Measurements from ENCODE around the gene SLC22A23.

Gene SLC22A23

GRCh38 chr6:3379482-3380060, 77.3 kb downstream of the SLC22A23 start:
- TF ChIP-seq GATA2 (IDR thresholded peaks at IDR 0.05; ENCODE audit: low read depth, low read length), result no peak
- no peak for TF ChIP-seq GATA3 (IDR thresholded peaks at IDR 0.05; ENCODE audit: low read depth, low read length)

GRCh38 chr6:3377536-3378397, 79.1 kb downstream of the SLC22A23 start:
- no peak for TF ChIP-seq GATA2 (IDR thresholded peaks at IDR 0.05; ENCODE audit: low read depth, low read length)
- TF ChIP-seq GATA3 (IDR thresholded peaks at IDR 0.05; ENCODE audit: low read depth, low read length), result no peak

GRCh38 chr6:3376893-3377535, 79.8 kb downstream of the SLC22A23 start:
- no peak for TF ChIP-seq GATA2 (IDR thresholded peaks at IDR 0.05; ENCODE audit: low read depth, low read length)
- no peak for TF ChIP-seq GATA3 (IDR thresholded peaks at IDR 0.05; ENCODE audit: low read depth, low read length)

- TF ChIP-seq GATA3 (IDR thresholded peaks at IDR 0.05; ENCODE audit: low read depth, low read length) (no peak), GATA2 (IDR thresholded peaks at IDR 0.05; ENCODE audit: low read depth, low read length) (no peak)
Observed at GRCh38 chr6:3376064-3376463, 80.8 kb downstream of the SLC22A23 start.

GRCh38 chr6:3373597-3374203, 83.2 kb downstream of the SLC22A23 start:
- no peak for TF ChIP-seq GATA3 (IDR thresholded peaks at IDR 0.05; ENCODE audit: low read depth, low read length)
- no peak for TF ChIP-seq GATA2 (IDR thresholded peaks at IDR 0.05; ENCODE audit: low read depth, low read length)

GRCh38 chr6:3372912-3373554, 83.8 kb downstream of the SLC22A23 start:
- no peak for TF ChIP-seq GATA2 (IDR thresholded peaks at IDR 0.05; ENCODE audit: low read depth, low read length)
- no peak for TF ChIP-seq GATA3 (IDR thresholded peaks at IDR 0.05; ENCODE audit: low read depth, low read length)

- no peak for TF ChIP-seq GATA2 (IDR thresholded peaks at IDR 0.05; ENCODE audit: low read depth, low read length)
- no peak for TF ChIP-seq GATA3 (IDR thresholded peaks at IDR 0.05; ENCODE audit: low read depth, low read length)
Observed at GRCh38 chr6:3372184-3372846, 84.5 kb downstream of the SLC22A23 start.

- no peak for TF ChIP-seq GATA2 (IDR thresholded peaks at IDR 0.05; ENCODE audit: low read depth, low read length)
- no peak for TF ChIP-seq GATA3 (IDR thresholded peaks at IDR 0.05; ENCODE audit: low read depth, low read length)
Observed at GRCh38 chr6:3371222-3371949, 85.5 kb downstream of the SLC22A23 start.

- no peak for TF ChIP-seq GATA3 (IDR thresholded peaks at IDR 0.05; ENCODE audit: low read depth, low read length)
- no peak for TF ChIP-seq GATA2 (IDR thresholded peaks at IDR 0.05; ENCODE audit: low read depth, low read length)
Observed at GRCh38 chr6:3370361-3371221, 86.3 kb downstream of the SLC22A23 start.

GRCh38 chr6:3369985-3370360, 86.9 kb downstream of the SLC22A23 start:
- TF ChIP-seq GATA2 (IDR thresholded peaks at IDR 0.05; ENCODE audit: low read depth, low read length) (no peak), GATA3 (IDR thresholded peaks at IDR 0.05; ENCODE audit: low read depth, low read length) (no peak)

- TF ChIP-seq GATA3 (IDR thresholded peaks at IDR 0.05; ENCODE audit: low read depth, low read length), result no peak
Observed at GRCh38 chr6:3368685-3369084, 88.2 kb downstream of the SLC22A23 start.

GRCh38 chr6:3367630-3368029, 89.2 kb downstream of the SLC22A23 start:
- TF ChIP-seq GATA3 (IDR thresholded peaks at IDR 0.05; ENCODE audit: low read depth, low read length) (no peak), GATA2 (IDR thresholded peaks at IDR 0.05; ENCODE audit: low read depth, low read length) (no peak)
